DMS153 (cell line): ENCODE results near the gene CLIP1.
A peak's percentile ranks its signal among the peaks of the same experiment; 100 is the strongest.
"Not testable (repeated sequence)": the region's sequence is repeated elsewhere in the genome, so short reads cannot be mapped to it uniquely, and the experiment has no call there.

ENCODE experiments used
- DNase-seq: peaks from one replicate; lab custom pipeline; 2025; lab: John Stamatoyannopoulos, UW

The CLIP1 gene

DNA sequence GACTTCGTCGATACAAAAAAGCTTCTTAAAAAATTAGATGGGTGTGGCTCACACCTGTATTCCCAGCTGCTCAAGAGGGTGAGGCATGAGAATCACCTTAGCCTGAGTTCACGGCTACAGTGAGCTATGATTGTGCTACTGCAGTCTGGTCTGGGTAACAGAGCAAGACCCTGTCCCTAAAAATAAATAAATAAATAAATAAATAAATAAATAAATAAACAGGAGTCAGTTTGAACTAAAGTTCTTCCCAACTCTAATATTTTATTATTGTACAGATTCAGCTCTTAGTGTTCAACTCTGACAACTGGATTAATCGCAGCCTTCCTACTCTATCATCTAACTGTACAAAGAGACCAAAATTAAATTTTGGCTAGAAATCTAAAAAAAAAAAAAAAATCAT is 12.7 kb upstream of the CLIP1 start:
- DNase-seq: no peak

- not testable (repeated sequence) for DNase-seq
Observed at GRCh38 chr12:122429043-122429442, 6.6 kb upstream of the CLIP1 start.

DNA sequence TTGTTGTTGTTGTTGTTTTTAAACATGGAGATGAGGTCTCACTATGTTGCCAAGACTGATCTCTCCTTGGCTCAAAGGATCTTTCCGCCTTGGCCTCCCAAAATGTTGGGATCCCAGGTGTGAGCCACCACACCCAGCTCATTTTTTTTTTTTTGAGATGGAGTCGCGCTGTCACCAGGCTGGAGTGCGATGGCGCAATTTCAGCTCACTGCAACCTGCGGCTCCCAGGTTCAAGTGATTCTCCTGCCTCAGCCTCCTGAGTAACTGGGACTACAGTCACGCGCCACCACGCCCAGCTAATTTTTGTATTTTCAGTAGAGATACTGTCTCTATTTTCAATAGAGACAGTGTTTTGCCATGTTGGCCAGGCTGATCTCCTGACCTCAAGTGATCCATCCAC is 4.9 kb upstream of the CLIP1 start:
- DNase-seq: no peak

DNA sequence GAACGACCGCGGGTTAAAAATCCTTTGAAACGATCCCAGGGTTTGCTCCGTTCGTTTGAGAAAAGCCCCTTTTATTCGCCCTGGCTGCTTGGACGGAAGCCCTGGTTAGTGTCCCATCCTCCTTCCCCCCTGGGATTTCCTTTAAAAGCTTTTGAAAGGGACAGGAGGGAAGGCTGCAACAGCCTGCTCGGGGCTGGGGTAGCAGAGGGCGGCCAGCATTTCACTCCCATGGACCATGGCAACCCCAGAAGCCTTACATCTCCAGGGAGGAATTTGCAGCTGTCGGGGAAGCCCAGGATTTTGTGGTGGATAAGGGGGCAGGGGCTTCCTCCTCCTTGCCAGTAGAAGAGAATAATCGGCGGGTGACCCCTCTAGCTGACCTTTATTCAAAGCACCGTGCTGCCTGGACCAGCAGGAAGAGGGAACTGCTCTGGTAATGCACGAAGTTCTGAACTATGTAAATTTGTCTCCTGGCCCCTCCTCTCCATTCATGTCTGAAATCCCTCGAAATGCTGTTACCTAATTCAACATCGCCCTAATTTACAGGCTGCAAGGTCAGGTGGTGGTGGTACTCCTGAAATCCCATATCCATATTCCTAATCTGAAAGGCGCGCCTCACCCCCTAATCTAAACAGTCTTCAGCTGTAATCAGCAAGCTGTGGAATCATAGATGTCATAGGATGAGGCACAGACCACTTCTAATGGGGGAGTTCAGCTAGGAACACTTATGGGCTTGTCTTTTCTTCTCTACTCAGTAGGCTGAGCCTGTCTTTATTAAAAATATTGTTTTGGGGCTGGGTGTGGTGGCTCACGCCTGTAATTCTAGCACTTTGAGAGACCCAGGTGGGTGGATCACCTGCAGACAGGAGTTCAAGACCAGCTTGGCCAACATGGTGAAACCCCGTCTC is 1.0 kb upstream of the CLIP1 start:
- no peak for DNase-seq

- no peak for DNase-seq
Observed at GRCh38 chr12:122422730-122423257, 325 bp upstream of the CLIP1 start.

DNA sequence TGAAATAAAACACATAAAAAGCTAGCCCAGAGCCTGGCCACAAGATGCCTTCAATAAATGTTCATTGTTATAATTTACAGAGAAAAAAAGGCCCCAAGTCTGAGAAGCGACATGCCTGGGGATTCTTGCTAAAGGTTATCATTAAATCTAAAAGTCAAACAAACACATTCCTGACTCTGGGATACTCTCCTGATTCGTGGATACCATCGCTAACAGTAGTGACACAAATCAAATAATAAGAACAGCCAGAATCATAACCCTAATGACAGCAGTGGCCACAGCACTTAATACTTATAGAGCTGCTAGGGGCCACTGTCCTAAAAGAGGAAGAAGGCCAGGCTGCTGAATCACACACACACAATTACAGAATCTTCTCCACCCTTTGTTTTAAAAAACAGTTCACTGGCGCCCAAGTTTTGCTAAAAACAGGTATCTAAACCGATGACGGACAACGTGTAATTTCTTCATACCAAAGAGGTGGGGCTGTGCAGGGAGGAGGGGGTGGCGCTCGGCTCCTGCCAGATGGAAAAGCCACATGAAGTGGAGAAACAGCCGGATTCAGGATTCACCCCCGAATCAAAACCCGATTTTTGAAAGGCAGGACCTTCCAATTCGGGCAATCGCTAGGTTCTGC is 1.2 kb downstream of the CLIP1 start:
- DNase-seq: no peak

- no peak for DNase-seq
Observed at GRCh38 chr12:122420471-122421162, 1.9 kb downstream of the CLIP1 start.

GRCh38 chr12:122419094-122419493 is 3.4 kb downstream of the CLIP1 start:
- DNase-seq: not testable (repeated sequence)

- not testable (repeated sequence) for DNase-seq
Observed at GRCh38 chr12:122415665-122416064, 6.8 kb downstream of the CLIP1 start.

- DNase-seq: no peak
Observed at GRCh38 chr12:122413516-122414404, 8.7 kb downstream of the CLIP1 start.

GRCh38 chr12:122412851-122413433 is 9.5 kb downstream of the CLIP1 start:
- DNase-seq: no peak

DNA sequence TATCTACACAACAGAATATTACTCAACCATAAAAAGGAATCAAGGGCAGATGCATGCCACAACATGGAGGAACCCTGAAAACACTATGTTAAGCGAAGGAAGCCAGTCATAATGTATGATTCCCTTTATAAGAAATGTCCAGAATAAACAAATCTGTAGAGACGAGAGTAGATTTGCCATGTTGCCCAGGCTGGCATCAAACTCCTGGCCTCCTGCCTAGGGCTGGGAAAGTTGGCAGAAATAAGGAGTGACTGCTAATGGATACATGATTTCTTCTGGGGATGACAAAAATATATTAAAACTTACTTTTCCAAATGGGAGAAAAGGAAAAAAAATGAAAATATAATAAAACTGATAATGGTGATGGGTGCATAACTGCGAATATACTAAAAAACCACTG is 10.9 kb downstream of the CLIP1 start:
- DNase-seq: no peak

DNA sequence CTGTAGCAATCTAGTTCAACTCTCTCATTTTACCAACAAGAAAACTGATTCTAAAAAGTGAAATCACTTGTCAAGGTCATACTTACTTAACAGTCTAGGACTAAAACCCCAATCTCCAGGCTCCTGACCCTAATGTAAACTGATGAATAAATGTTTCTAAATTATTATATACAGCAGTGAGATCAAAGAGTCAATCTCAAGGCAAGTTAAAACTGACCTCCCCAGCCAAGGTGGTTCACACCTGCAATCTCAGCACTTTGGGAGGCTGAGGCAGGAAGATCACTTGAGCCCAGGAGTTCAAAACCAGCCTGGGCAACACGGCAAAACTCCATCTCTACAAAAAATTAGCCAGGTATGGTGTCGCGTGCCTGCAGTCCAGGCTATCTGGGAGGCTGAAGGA is 15.3 kb downstream of the CLIP1 start:
- DNase-seq: no peak

GRCh38 chr12:122406701-122407164 is 15.7 kb downstream of the CLIP1 start:
- DNase-seq: no peak

DNA sequence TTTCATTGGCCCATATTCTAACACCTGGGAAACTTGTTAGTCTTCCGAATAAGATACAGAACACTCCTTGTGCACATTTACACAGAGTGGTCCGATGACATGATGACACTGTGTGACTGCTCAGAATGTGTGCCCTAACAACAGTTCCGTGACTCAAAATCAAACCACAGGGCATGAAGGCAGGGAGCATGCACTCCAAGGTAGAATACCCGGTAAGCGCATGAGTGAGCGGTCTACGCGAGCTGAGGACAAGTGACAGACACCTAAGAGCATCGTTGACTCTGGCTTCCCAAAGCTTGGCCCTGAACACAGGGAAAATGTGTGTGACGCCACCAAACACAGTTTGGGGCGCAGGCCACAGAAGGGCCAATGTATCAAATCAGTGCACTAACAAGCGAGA is 18.6 kb downstream of the CLIP1 start:
- no peak for DNase-seq

DNA sequence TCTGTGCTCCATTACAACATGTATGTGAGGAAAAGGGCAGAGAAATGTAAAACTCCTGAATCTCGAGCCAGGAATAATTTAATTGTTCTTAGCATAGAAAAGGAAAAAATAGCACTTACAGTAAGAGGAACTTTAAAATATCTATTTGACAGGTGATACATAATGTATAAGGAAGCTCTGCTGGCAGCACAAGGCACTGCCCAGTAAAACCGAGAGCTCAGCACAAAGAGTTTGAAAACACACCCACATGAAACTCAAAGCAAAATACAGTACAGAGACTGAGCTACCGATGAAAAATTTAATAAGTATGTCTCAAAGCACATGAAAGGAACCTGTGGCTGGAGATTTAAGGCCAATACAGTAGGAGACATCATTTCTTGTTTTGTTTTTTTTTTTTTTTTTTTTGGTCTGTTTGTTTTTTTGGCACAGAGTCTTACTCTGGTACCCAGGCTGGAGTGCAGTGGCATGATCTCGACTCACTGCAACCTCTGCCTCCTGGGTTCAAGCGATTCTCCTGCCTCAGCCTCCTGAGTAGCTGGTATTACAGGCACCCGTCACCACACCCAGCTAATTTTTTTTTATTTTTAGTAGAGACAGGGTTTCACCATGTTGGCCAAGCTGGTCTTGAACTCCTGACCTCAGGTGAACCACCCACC is 19.2 kb downstream of the CLIP1 start:
- no peak for DNase-seq

DNA sequence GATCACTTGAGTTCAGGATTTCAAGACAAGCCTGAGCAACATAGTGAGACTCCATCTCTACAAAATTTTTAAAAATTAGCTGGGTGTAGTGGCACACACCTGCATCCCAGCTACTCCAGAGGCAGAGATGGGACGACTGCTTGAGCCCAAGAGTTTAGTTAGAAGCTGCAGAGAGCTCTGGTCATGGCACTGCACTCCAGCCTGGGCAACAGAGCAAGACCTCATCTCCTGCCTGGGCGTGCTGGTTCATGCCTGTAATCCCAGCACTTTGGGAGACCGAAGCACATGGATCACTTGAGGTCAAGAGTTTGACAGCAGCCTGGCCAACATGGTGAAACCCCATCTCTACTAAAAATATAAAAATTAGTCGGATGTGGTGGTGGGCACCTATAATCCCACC is 20.2 kb downstream of the CLIP1 start:
- DNase-seq: no peak

DNA sequence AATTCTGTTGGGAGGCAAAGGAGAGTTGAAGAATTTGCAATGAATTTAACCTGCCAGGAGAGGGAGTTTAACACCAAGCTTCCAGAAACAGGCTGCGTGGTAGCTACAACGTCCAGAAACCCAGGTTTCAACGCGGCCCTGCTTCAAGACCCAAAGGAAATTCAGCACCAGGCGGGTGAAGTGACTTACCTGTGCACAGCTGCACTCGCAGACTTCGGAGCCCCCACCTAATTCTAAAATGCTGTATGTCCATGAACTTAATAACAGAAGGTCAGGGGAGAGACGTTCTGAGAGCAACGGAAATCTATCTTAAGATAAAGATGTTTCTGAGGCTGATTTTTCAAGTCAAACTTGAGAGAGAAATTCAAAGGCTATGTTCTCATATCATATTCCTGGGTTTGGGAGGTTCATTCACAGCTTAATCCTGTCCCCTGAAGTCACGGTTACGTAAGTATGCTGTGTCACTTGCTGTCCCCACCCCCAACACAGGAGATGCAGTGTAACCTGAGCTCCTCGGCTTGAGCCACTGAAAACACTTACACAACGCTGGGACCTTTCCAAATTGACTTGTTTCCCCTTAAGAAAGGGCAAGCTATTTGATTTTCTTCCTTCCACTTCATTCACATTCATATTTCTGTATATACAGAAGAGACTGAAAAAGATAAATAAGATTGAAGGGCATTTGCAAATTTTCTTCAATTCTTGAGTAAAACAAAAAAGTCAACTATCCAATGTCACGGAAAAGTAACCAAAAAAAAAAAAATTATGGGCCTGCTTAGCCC is 22.7 kb downstream of the CLIP1 start:
- peak; percentile 78 for DNase-seq

DNA sequence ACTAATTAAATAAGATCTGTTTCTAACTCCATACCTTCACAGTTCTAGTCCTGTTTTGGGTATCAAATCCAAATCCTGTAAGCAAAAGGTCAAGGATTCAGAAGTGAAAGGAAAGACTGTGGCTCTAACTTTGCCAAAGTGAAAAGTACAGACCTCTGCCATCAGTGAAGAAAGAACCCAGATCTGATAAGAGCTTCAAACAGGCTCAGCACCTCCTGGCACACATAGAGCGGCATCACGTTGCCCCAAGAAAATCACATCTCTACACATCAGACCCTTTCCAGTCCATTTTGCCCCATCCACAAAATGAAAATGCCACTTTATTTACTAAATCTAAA is 23.2 kb downstream of the CLIP1 start:
- DNase-seq: no peak

GRCh38 chr12:122397981-122398380 is 24.5 kb downstream of the CLIP1 start:
- DNase-seq: not testable (repeated sequence)
